GM18499 (cell line): ENCODE results near the gene GPATCH1.
"Not testable (repeated sequence)": the region's sequence is repeated elsewhere in the genome, so short reads cannot be mapped to it uniquely, and the experiment has no call there.

Source experiments
- ATAC-seq: cut with Tn5 transposase; IDR thresholded peaks from one replicate; pipeline ENCODE4 v1.9.1; 2021; ENCODE audit warnings: moderate number of reproducible peaks; ENCODE audit not compliant: insufficient read depth, unreplicated experiment

The GPATCH1 gene

DNA sequence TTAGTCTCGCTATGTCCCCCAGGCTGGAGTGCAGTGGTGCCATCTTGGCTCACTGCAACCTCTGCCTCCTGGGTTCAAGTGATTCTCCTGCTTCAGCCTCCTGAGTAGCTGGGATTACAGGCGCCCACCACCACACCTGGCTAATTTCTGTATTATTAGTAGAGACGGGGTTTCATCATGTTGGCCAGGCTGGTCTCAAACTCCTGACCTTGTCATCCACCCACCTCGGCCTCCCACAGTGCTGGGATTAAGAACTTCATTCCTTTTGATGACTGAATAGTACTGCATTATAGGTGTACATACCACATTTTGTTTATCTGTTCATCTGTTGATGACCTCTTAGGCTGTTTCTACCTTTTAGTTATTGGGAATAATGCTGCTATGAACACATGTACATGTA, 71.6 kb downstream of the GPATCH1 start:
- ATAC-seq = not testable (repeated sequence)

GRCh38 chr19:33154313-33154712, 73.3 kb downstream of the GPATCH1 start:
- ATAC-seq = not testable (repeated sequence)

DNA sequence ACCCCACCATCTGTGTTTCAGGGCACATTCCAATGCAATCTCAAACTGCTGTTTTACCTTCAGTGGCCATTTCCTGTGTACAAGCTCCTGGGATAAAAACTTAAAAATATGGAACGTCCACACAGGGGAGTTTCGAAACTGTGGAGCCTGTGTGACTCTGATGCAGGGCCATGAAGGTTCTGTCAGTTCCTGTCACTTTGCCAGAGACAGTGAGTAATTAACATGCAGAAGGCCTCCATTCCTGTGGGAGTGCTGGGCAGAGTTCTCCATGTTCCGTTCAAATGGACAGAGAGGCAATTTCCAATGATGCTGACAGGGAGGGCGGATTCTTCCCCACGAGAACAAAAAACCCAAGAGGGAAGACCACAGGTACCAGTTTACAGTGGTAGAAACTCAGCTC, 75.4 kb downstream of the GPATCH1 start:
- ATAC-seq = no peak

- no peak for ATAC-seq
These were observed 76.9 kb downstream of the GPATCH1 start for GRCh38 chr19:33157906-33158305.

DNA sequence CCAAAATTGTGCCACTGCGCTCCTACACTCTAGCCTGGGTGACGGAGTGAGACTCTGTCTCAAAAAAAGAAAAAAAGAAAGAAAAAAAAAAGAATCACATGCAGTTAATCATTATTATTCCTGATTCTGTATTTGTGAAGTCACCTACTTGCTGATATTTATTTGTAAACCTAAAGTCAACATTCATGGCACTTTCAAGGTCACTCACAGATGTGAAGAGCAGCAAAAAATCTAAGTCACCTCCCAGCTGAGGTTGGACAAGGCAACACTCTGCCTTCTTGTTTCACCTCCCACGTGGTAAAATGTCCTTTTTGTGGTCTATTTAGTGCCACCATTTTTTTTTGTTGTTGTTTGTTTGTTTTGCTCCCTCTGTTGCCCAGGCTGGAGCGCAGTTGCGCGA, 77.4 kb downstream of the GPATCH1 start:
- ATAC-seq = no peak

GRCh38 chr19:33159149-33159548, 78.2 kb downstream of the GPATCH1 start:
- no peak for ATAC-seq

DNA sequence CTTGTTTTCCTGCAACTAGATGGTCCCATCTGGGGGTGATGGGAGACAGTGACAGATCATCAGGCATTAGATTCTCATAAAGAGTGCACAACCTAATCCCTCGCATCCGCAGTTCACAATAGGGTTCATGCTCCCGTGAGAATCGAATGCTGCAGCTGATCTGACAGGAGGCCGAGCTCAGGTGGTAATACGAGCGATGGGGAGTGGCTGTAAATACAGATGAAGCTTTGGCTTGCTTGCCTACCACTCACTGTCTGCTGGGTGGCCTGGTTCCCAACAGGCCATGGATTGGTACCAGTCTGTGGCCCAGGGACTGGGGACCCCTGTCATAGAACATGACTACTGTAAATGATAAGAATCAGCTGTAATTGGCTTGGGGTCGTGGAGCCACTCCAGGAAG, 78.9 kb downstream of the GPATCH1 start:
- ATAC-seq = no peak

- ATAC-seq = no peak
These were observed 80.2 kb downstream of the GPATCH1 start for GRCh38 chr19:33161201-33161600.

GRCh38 chr19:33163481-33163880, 82.5 kb downstream of the GPATCH1 start:
- ATAC-seq = no peak

DNA sequence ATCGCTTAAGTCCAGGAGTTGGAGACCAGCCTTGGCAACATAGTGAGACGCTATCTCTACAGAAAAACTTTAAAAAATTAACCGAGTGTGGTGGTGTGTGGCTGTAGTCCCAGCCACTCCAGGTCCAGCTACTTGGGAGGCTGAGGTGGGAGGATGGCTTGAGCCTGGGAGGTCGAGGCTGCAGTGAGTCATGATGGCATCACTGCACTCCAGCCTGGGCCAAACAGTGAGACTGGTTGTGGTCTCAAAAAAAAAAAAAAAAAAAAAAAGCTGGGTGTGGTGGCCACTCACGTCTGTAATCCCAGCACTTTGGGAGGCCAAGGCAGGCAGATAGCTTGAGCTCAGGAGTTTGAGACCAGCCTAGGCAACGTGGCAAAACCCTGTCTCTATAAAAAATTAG, 85.1 kb downstream of the GPATCH1 start:
- not testable (repeated sequence) for ATAC-seq

- no peak for ATAC-seq
These were observed 86.5 kb downstream of the GPATCH1 start for GRCh38 chr19:33167438-33167837.

DNA sequence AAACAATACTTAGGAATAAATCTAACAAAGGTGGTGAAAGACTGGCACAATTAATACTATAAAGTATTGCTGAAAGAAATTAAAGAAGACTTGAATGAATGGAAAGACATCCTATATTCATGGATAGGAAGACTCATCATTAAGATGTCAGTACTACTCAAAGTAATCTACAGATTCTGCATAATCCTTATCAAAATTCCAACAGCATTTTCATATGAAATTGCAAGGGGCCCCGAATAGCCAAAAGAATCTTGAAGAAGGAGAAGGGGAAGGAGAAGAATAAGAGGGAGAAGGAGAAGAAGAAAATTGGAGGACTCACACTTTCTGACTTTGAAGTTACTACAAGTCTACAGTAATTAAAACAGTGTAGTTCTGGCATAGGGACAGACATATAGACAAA, 87.5 kb downstream of the GPATCH1 start:
- ATAC-seq = no peak

GRCh38 chr19:33171222-33171795, 90.3 kb downstream of the GPATCH1 start:
- no peak for ATAC-seq

- ATAC-seq = no peak
These were observed 91.0 kb downstream of the GPATCH1 start for GRCh38 chr19:33171916-33172359.

- ATAC-seq = no peak
These were observed 93.2 kb downstream of the GPATCH1 start for GRCh38 chr19:33174186-33174585.

DNA sequence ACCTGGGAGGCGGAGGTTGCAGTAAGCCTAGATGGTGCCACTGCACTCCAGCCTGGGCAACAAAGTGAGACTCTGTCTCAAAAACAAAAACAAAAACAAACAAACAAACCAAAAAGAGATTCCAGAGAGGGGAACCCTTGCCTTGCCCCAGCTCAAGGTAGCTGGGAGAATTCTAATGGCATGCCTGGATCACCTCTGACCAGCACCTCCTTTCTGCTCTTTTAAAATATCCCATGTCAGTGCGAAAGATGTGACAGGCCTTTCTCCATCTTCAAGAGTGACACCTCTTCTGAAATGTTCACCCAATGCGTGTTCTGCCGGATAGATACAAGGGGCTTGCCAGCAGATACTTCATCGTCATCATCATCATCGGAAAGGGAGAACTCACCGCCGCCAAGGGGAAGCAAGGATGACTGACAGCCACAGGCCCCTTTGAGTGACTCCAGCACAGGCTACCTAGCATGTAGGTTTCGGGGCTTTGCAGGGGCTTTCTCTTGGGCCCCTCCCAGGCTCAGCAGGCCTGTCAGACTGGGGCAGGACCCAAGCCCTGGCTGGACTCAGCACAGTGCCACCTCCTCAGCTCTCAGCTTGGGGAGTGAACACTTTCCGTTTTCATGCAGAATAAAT, 94.3 kb downstream of the GPATCH1 start:
- ATAC-seq = no peak

DNA sequence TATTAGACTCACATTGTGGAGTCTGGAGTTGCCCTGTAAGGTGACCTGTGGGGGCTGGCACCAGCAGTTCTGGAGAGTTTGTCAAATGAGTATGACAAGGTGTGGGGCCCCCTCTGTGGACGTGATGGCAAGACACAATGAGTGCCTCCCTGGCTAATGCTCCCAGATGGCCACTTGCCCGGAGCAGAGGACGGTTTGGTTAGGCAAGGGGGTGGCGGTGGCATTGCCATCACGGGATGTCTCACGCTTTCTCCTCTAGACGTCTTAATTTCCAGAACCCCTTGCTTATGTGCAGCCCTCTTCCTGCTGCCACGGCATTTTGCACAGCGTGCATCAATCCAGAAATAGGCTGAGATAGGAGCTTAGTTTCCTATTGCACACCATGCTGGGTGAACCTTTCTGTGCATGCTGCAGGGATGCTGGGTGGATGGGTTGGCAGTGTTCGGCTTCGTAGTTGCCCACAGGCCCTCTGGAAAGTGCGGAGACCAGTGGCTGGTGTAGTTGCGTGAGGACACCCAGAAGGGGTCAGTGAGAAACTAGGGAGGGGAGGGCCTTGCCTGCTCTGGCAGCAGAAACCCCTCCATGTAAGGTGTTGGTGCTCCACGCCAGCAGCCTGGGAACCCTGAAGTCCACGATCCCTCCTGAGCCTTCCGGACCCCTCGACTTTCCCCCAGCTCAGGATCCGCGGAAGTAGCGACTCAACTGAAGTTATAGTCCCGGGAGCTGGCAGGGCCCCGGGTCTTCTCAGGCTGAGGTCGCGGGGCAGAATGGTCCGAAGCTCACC, 95.1 kb downstream of the GPATCH1 start:
- no peak for ATAC-seq

DNA sequence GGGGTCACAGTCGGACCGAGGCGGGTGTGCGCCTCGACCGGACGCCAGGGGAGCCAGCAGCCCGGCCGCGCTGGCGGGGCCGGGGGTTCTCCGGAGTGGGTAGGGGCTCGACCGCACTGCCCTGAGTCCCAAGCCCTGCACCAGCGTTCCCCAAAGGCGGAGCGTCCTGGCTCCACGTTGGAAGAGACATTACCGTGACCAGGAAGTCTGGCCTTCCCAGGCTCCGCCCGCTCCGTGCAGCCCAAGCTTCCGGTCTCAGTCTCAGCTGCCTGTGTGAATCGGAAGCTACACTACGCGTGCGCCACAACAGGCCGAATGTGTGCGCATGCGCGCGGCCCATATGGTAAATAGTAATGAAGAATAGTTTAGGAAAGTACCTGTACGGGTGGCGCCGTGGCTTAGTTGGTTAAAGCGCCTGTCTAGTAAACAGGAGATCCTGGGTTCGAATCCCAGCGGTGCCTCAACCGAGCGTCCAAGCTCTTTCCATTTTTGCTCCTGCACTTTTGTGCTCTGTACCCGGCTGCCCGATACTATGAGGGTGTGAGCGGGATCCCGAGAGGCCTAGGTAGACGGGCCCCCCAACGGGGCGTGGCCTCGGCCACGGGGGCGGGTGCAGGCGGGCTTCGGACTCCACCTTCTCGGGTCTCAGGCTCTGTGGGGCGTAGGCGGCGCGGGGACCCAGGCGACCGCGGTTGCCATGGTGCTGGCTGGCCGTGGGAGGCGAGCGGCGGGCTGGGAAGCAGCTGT, 95.9 kb downstream of the GPATCH1 start:
- ATAC-seq = peak; percentile 83

DNA sequence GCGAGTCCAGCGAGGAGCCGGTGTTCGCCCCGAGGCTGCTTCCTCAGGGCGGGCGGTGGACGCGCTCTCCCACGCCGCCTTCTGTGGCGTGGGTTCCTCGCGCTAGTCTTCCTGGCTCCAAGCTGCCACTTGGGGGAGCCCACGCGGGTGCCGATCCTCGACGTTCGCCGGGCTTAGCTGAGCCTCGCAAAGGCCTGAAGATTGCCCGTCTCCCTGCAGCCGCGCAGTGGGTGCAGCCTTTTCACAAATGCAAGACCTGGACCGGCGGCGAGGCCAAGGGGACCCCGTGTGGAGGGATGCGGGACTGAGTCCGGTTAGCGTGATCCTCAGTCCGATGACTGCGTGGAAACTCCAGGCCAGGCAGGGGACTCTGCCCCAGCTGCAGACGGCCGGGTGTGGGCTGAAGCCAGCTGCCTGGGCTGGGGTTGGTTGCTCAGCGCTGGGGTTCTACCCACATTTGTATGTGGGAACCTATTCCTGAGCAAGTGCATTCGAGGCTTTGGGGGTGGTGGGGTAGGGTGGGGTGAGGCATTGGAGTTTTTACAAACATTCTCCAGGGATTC, 96.5 kb downstream of the GPATCH1 start:
- peak; percentile 6 for ATAC-seq
